Esophagus squamous epithelium (tissue), 4 donors: ENCODE data around the gene B3GALNT2.

Experiments used
- POLR2A ChIP-seq, 4 donors: fragments of 450-650 bp; IDR thresholded peaks; one replicate each; pipeline ENCODE4 v1.6.1; 2017; ENCODE audit warnings: antibody characterized with exemption in 4 of 4, mild to moderate bottlenecking in 4 of 4, moderate library complexity in 3 of 4
- TF ChIP-seq, protein P1 (sequence below), 6 experiments: fragments of 450-650 bp in 4 of 6; fragments of 200-600 bp in 2 of 6; sonication (generic) in 2 of 6; IDR thresholded peaks; one replicate each; pipeline ENCODE4 v1.5.1; 2016 to 2019; ENCODE audit warnings: antibody characterized with exemption in 6 of 6, mild to moderate bottlenecking in 4 of 6, moderate library complexity in 4 of 6

DNA sequence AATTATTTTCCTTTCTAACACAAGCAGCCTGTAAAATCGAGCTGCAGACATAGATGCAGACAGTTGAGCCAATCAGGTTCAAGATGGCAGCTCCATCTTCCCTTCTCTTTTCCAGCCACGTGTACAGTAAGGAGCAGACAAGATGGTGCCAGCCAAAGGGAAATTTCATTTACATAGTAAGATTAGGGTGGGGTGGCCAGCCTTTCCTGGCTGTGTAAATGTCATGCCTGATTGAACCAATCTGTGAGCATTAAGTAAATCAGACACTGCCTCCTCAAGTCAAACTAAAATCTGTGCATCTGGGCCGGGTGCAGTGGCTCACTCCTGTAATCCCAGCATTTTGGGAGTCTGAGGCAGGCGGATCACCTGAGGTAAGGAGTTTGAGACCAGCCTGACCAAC, 76.8 kb downstream of the B3GALNT2 start:
- TF ChIP-seq, protein P1, sequence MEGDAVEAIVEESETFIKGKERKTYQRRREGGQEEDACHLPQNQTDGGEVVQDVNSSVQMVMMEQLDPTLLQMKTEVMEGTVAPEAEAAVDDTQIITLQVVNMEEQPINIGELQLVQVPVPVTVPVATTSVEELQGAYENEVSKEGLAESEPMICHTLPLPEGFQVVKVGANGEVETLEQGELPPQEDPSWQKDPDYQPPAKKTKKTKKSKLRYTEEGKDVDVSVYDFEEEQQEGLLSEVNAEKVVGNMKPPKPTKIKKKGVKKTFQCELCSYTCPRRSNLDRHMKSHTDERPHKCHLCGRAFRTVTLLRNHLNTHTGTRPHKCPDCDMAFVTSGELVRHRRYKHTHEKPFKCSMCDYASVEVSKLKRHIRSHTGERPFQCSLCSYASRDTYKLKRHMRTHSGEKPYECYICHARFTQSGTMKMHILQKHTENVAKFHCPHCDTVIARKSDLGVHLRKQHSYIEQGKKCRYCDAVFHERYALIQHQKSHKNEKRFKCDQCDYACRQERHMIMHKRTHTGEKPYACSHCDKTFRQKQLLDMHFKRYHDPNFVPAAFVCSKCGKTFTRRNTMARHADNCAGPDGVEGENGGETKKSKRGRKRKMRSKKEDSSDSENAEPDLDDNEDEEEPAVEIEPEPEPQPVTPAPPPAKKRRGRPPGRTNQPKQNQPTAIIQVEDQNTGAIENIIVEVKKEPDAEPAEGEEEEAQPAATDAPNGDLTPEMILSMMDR (IDR thresholded peaks at IDR 0.05): no peak
- TF ChIP-seq POLR2A (IDR thresholded peaks at IDR 0.05): no peak
